Activated naive CD4-positive, alpha-beta T cell treated with anti-CD3 and anti-CD28 coated beads, Interleukin-2, amount 10 ng/mL, durations not matched to agents 7 days and 5 days (primary cell): ENCODE measurements around the gene EXD3.

Experiments used
- CTCF ChIA-PET: fragments of 350-600 bp; sonication (Branson Sonifier 250); formaldehyde crosslinking; loops from one replicate; lab custom pipeline; 2021; ENCODE audit warnings: antibody characterized with exemption; lab: Charles Lee
- DNase-seq: peaks from one replicate; pipeline ENCODE4 v3.0.0-alpha.2; 2020
- H3K27ac Mint-ChIP-seq: one replicate; pipeline ENCODE4 v1.8.0; 2021; ENCODE audit warnings: mild to moderate bottlenecking, moderate library complexity, mixed read lengths
- H3K27me3 Mint-ChIP-seq: one replicate; pipeline ENCODE4 v1.8.0; 2021; ENCODE audit warnings: mild to moderate bottlenecking, mixed read lengths
- H3K36me3 Mint-ChIP-seq: one replicate; pipeline ENCODE4 v1.8.0; 2021; ENCODE audit warnings: mixed read lengths
- H3K4me1 Mint-ChIP-seq: one replicate; pipeline ENCODE4 v1.8.0; 2021; ENCODE audit warnings: mixed read lengths
- H3K4me3 Mint-ChIP-seq: one replicate; pipeline ENCODE4 v1.8.0; 2021; ENCODE audit warnings: mild to moderate bottlenecking, moderate library complexity, mixed read lengths
- H3K9me3 Mint-ChIP-seq: one replicate; pipeline ENCODE4 v1.8.0; 2021; ENCODE audit warnings: mixed read lengths

EXD3 gene

GRCh38 chr9:137461663-137462395 is 38.9 kb upstream of the EXD3 start:
- DNase-seq = peak; percentile 89
- H3K36me3 Mint-ChIP-seq = no peaks in the 10 kb centered on the region
- H3K4me3 Mint-ChIP-seq = peak overlapping the region; percentile 63
- no peaks in the 10 kb centered on the region for H3K9me3 Mint-ChIP-seq
- H3K27ac Mint-ChIP-seq = peak overlapping the region; percentile 93
- CTCF ChIA-PET = interaction anchor here (1.0 to 1.3 kb wide), 2 partner anchors 16 to 39 kb away, joined by 3 to 4 read pairs; partner anchors contain the start of genes EXD3 and NOXA1
- H3K27me3 Mint-ChIP-seq = peaks cover 19% of the 10 kb centered on the region
- peaks cover 35% of the 10 kb centered on the region for H3K4me1 Mint-ChIP-seq

DNA sequence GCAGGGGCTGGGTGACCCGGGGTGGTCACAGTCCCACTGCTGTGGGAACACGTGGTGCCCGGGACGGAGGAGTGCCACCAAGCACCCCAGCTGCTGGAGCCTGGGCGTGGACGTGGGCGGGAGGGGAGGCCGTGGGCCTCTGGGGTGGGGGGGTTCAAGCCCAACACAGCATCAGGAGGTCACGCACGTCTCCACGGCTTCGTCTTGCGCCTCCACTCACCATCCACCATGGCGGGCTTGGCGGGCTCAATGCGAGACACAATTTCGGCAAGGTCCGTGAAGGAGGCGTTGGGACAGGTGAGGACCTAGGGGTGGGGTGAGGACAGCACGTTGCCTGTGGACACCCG is 38.3 kb upstream of the EXD3 start:
- no peak for DNase-seq

GRCh38 chr9:137460363-137461315 is 37.7 kb upstream of the EXD3 start:
- CTCF ChIA-PET = no interaction called here
- H3K4me3 Mint-ChIP-seq = no peak overlapping the region
- H3K9me3 Mint-ChIP-seq = no peaks in the 10 kb centered on the region
- peaks cover 10% of the 10 kb centered on the region for H3K27me3 Mint-ChIP-seq
- DNase-seq = peak; percentile 25
- peaks cover 5% of the 10 kb centered on the region for H3K36me3 Mint-ChIP-seq
- H3K27ac Mint-ChIP-seq = peak overlapping the region; percentile 93
- peaks cover 40% of the 10 kb centered on the region for H3K4me1 Mint-ChIP-seq

More for the DNA sequence above, 38.3 kb upstream of the EXD3 start:
- CTCF ChIA-PET = interaction anchor here (1.0 to 1.3 kb wide), 2 partner anchors 16 to 39 kb away, joined by 3 to 4 read pairs; partner anchors contain the start of genes EXD3 and NOXA1
- Mint-ChIP-seq H3K4me3 (no peak overlapping the region), H3K36me3 (peaks cover 2% of the 10 kb centered on the region), H3K27me3 (peaks cover 13% of the 10 kb centered on the region), H3K4me1 (peaks cover 36% of the 10 kb centered on the region), H3K27ac (peak overlapping the region; percentile 93), H3K9me3 (no peaks in the 10 kb centered on the region)

GRCh38 chr9:137459601-137460362 is 36.8 kb upstream of the EXD3 start:
- peak overlapping the region; percentile 41 for H3K4me3 Mint-ChIP-seq
- peaks cover 5% of the 10 kb centered on the region for H3K36me3 Mint-ChIP-seq
- CTCF ChIA-PET = interaction anchor here (1.0 kb wide), 1 partner anchor 16 kb away, joined by 4 read pairs; no protein-coding TSS in a partner anchor
- H3K4me1 Mint-ChIP-seq = peaks cover 44% of the 10 kb centered on the region
- H3K9me3 Mint-ChIP-seq = no peaks in the 10 kb centered on the region
- DNase-seq = peak; percentile 22
- peaks cover 5% of the 10 kb centered on the region for H3K27me3 Mint-ChIP-seq
- peak overlapping the region; percentile 77 for H3K27ac Mint-ChIP-seq

DNA sequence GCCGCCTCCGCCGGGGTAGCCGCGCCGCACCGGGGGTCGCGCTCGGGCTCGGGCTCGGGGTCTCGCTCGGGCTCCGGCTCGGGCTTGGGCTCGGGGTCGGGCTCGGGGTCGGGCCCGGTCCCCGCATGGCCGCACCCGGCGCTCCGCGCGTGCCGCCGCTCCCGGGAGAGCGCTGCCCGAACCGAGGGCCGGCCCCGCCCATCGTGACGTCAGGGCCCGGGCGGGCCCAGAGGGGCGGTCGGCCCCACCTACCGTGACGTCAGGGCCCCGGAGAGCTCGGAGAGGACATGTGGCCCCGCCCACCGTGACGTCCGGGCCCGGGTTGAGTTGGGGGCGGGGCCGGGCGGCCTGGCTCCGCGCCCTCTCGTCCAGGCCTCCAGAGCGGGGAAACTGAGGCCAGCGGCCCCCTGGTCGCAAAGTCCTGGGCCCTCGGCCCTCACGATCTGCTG is 36.2 kb upstream of the EXD3 start, which contains the start of gene NSMF:
Gene NSMF, minus strand, starts transcription at position 183 of the 449 bp plus-strand sequence. CDS start 232 bp downstream, outside the sequence.
- Mint-ChIP-seq H3K4me1 (peaks cover 50% of the 10 kb centered on the region), H3K27ac (peak within 1 kb of the TSS; percentile 77), H3K9me3 (no peaks in the 10 kb centered on the region), H3K36me3 (peaks cover 5% of the 10 kb centered on the region), H3K27me3 (peaks cover 5% of the 10 kb centered on the region), H3K4me3 (peak within 1 kb of the TSS; percentile 41)
- CTCF ChIA-PET = interaction anchor here (1.0 kb wide), 1 partner anchor 16 kb away, joined by 4 read pairs; no protein-coding TSS in a partner anchor
- DNase-seq = peak; percentile 93

DNA sequence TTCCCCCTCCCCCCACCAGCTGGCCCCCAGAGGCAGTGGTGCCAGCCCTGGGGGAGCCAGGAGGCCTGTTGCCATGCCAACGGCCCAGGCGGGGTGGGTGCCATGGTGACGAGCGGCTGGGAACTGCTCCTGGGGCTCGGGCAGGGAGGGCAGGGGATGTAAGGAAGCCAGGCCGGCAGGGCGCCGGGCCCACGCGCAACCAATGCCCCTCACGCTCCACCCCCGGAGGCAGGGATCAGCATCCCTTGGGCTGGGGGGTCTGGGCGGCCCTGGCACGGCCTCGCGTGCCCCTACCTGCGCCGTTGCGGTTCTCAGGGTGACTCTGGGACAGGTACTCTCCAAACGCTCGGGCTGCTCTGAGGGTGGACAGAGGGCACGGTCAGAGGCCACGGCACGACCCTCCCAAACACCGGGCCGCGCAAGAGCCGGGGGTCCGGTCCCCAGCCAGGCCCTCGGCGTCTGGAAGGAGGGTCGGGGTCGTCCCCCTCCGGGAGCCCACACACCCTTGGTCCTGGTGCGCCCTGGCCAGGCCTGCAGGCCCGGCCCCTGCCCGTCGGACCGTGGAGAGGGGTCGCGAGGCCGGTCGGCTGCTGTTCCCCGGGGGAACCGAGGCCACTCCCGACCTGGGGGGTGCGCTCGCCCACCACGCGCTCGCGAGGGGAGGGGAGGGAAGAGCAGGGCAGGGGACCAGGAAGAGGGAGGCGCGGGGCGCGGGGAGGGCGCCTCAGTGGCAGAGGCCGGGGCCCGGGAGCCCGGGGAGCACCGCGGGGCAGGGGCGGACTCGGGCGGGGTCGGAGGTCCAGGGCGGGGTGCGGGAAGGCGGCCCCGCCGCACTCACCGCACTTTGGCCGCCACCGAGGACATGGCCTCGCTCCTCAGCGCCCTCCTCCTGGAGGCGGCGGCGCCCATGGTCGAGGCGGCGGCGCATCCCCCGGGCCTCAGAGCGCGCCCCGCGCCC is 35.5 kb upstream of the EXD3 start:
- H3K4me1 Mint-ChIP-seq = peaks cover 52% of the 10 kb centered on the region
- peak overlapping the region; percentile 35 for H3K4me3 Mint-ChIP-seq
- CTCF ChIA-PET = no interaction called here
- H3K27me3 Mint-ChIP-seq = peaks cover 5% of the 10 kb centered on the region
- H3K9me3 Mint-ChIP-seq = no peaks in the 10 kb centered on the region
- peaks cover 9% of the 10 kb centered on the region for H3K36me3 Mint-ChIP-seq
- DNase-seq = peak; percentile 66
- peak overlapping the region; percentile 62 for H3K27ac Mint-ChIP-seq

GRCh38 chr9:137457406-137458193 is 34.6 kb upstream of the EXD3 start:
- peak overlapping the region; percentile 54 for H3K4me3 Mint-ChIP-seq
- H3K4me1 Mint-ChIP-seq = peaks cover 53% of the 10 kb centered on the region
- peaks cover 5% of the 10 kb centered on the region for H3K27me3 Mint-ChIP-seq
- DNase-seq = no peak
- H3K9me3 Mint-ChIP-seq = no peaks in the 10 kb centered on the region
- CTCF ChIA-PET = no interaction called here
- H3K36me3 Mint-ChIP-seq = peaks cover 10% of the 10 kb centered on the region
- H3K27ac Mint-ChIP-seq = no peak overlapping the region

- no peak overlapping the region for H3K27ac Mint-ChIP-seq
- no peaks in the 10 kb centered on the region for H3K9me3 Mint-ChIP-seq
- CTCF ChIA-PET = no interaction called here
- peaks cover 10% of the 10 kb centered on the region for H3K36me3 Mint-ChIP-seq
- peaks cover 3% of the 10 kb centered on the region for H3K27me3 Mint-ChIP-seq
- peak overlapping the region; percentile 15 for H3K4me3 Mint-ChIP-seq
- peaks cover 57% of the 10 kb centered on the region for H3K4me1 Mint-ChIP-seq
- peak; percentile 19 for DNase-seq
Measured at GRCh38 chr9:137456864-137457405, 34.0 kb upstream of the EXD3 start.

GRCh38 chr9:137456061-137456863 is 33.3 kb upstream of the EXD3 start:
- no peak overlapping the region for H3K27ac Mint-ChIP-seq
- peaks cover 55% of the 10 kb centered on the region for H3K4me1 Mint-ChIP-seq
- H3K9me3 Mint-ChIP-seq = no peaks in the 10 kb centered on the region
- DNase-seq = peak; percentile 18
- peaks cover 10% of the 10 kb centered on the region for H3K36me3 Mint-ChIP-seq
- CTCF ChIA-PET = no interaction called here
- H3K27me3 Mint-ChIP-seq = no peaks in the 10 kb centered on the region
- H3K4me3 Mint-ChIP-seq = peak overlapping the region; percentile 21

DNA sequence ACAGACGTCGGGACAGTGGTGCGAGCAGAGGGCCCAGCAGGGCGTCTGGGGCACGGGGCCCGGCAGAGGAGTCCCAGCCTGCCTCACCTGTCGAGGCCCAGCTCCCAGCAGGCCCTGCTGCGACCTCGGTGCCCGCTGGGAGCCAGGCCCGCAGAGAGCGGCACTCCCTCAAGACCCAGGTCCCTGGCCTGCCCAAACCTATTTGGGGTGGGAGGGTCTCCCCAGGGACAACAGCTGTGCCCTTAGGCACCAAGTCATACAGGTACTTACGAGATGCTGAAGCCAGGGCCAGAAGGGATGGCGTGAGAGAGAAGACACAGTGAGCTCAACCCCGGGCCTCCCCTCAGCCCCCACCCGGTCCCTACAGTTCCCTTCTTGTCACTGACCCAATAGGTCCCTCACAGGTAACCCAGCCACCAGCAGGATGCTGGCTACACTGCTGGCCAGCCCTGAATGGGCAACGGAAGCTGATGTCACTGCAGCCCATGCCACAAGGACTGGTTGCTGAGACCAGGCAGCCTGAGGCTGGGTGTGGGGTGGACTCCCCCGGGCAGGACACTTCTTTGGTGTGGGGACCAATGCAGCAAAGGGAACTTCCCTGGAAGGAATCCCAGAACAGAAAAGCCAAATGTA is 32.5 kb upstream of the EXD3 start:
- Mint-ChIP-seq H3K9me3 (no peaks in the 10 kb centered on the region), H3K36me3 (peaks cover 10% of the 10 kb centered on the region), H3K27me3 (no peaks in the 10 kb centered on the region), H3K4me3 (no peak overlapping the region), H3K27ac (no peak overlapping the region), H3K4me1 (peaks cover 52% of the 10 kb centered on the region)
- DNase-seq = peak; percentile 19
- CTCF ChIA-PET = no interaction called here
